Keratinocyte (primary cell): ENCODE results near the gene GC. TPM values are rescaled to one million over a fixed set of nuclear protein-coding genes. Genes with fewer than 3 reads are reported as not detected.

ENCODE experiments used
- DNase-seq: peaks from one replicate; pipeline ENCODE4 v3.0.0-alpha.2; 2011; ENCODE audit warnings: low read depth, missing footprints, low spot score
- FAIRE-seq: peaks from 2 replicates; lab custom pipeline; 2011; peaks lifted over from hg19 to GRCh38; lab: Jason Lieb, UNC
- H2AFZ ChIP-seq: 2 replicates; pipeline ENCODE4 v1.6.0; 2012; ENCODE audit warnings: low read length, control low read depth, inconsistent platforms; ENCODE audit not compliant: control insufficient read depth
- H3K27ac ChIP-seq: 2 replicates; pipeline ENCODE4 v1.5.1; 2011; ENCODE audit warnings: low read length; ENCODE audit not compliant: control insufficient read depth, insufficient read depth
- H3K27me3 ChIP-seq: 3 replicates; pipeline ENCODE4 v1.6.0; 2011; ENCODE audit warnings: low read length; ENCODE audit not compliant: control insufficient read depth, insufficient read depth; ENCODE audit errors: extremely low read depth
- H3K36me3 ChIP-seq, 2 experiments: 2 replicates in 1 of 2; 3 replicates in 1 of 2; pipeline ENCODE4 v1.5.1; 2011; ENCODE audit warnings: low read length in 2 of 2, mild to moderate bottlenecking in 1 of 2; ENCODE audit not compliant: control insufficient read depth in 2 of 2, insufficient read depth in 2 of 2; ENCODE audit errors: extremely low read depth in 1 of 2
- H3K4me1 ChIP-seq: 3 replicates; pipeline ENCODE4 v1.5.1; 2011; ENCODE audit warnings: low read length; ENCODE audit not compliant: control insufficient read depth, insufficient read depth; ENCODE audit errors: extremely low read depth
- H3K4me2 ChIP-seq: 3 replicates; pipeline ENCODE4 v1.6.0; 2011; ENCODE audit warnings: low read depth, low read length; ENCODE audit not compliant: control insufficient read depth, insufficient read depth; ENCODE audit errors: extremely low read depth
- H3K4me3 ChIP-seq, 3 experiments: fragments of 200-600 bp in 1 of 3; sonication (generic) in 1 of 3; 2 replicates in 2 of 3; 3 replicates in 1 of 3; pipeline ENCODE4 v1.5.1; 2011 to 2016; ENCODE audit warnings: low read length in 3 of 3, mild to moderate bottlenecking in 3 of 3, control low read depth in 2 of 3, inconsistent platforms in 1 of 3, low read depth in 1 of 3, mixed read lengths in 1 of 3, mixed run types in 1 of 3, moderate library complexity in 1 of 3; ENCODE audit not compliant: control insufficient read depth in 2 of 3, insufficient read depth in 2 of 3; ENCODE audit errors: extremely low read depth in 1 of 3
- H3K79me2 ChIP-seq: 2 replicates; pipeline ENCODE4 v1.6.0; 2012; ENCODE audit warnings: low read length; ENCODE audit not compliant: control insufficient read depth, insufficient read depth
- H3K9ac ChIP-seq: 3 replicates; pipeline ENCODE4 v1.6.0; 2011; ENCODE audit warnings: low read length; ENCODE audit not compliant: control insufficient read depth, insufficient read depth; ENCODE audit errors: extremely low read depth
- H3K9me1 ChIP-seq: 3 replicates; pipeline ENCODE4 v1.6.0; 2011; ENCODE audit warnings: low read length; ENCODE audit not compliant: control insufficient read depth, insufficient read depth; ENCODE audit errors: extremely low read depth
- H3K9me3 ChIP-seq: 2 replicates; pipeline ENCODE4 v1.5.1; 2012; ENCODE audit warnings: low read depth, low read length; ENCODE audit not compliant: control insufficient read depth
- H4K20me1 ChIP-seq: 3 replicates; pipeline ENCODE4 v1.6.0; 2011; ENCODE audit warnings: low read length; ENCODE audit not compliant: control insufficient read depth, insufficient read depth; ENCODE audit errors: extremely low read depth
- EZH2 ChIP-seq: IDR thresholded peaks from one replicate; pipeline ENCODE4 v1.6.1; 2012; ENCODE audit warnings: inconsistent platforms, mild to moderate bottlenecking, low read length, moderate library complexity
- dilution Hi-C: fragments of 300-500 bp; cut with MboI; formaldehyde crosslinking; loops from one replicate; pipeline ENCODE4 v1.7.0; 2020; ENCODE audit warnings: low sequenced_read_pairs; ENCODE audit not compliant: extremely low pct_ligation_motif_present
- polyA plus RNA-seq, 5 experiments: library from polyadenylated mRNA; depleted of rRNA in 3 of 5; stranded (reverse) in 3 of 5; stranded (forward) in 1 of 5; unstranded in 1 of 5; fragments of >200 nt; gene quantifications; 1 replicate in 1 of 5; 2 replicates in 3 of 5; 3 replicates in 1 of 5; pipeline versions ENCODE4 v1.2.1 to v1.2.3, GENCODE V29; 2011 to 2012; ENCODE audit warnings: missing spikeins in 2 of 5, low read depth in 1 of 5, low replicate concordance in 1 of 5
- TF ChIP-seq, protein P1 (sequence below), 3 experiments: IDR thresholded peaks in 1 of 3; conservative IDR thresholded peaks in 1 of 3; optimal IDR thresholded peaks in 1 of 3; 2 replicates in 2 of 3; 3 replicates in 1 of 3; pipeline versions ENCODE3 to v1.5.1; 2011; ENCODE audit warnings: low read length in 3 of 3, mild to moderate bottlenecking in 3 of 3, moderate library complexity in 2 of 3, control low read depth in 1 of 3, inconsistent platforms in 1 of 3; ENCODE audit not compliant: insufficient read depth in 2 of 3; ENCODE audit errors: extremely low read depth in 1 of 3

The GC gene
- polyA plus RNA-seq, 1 donor (not counting 4 experiments of a cell fraction or from before 2014, with no cell fraction given) = not detected

DNA sequence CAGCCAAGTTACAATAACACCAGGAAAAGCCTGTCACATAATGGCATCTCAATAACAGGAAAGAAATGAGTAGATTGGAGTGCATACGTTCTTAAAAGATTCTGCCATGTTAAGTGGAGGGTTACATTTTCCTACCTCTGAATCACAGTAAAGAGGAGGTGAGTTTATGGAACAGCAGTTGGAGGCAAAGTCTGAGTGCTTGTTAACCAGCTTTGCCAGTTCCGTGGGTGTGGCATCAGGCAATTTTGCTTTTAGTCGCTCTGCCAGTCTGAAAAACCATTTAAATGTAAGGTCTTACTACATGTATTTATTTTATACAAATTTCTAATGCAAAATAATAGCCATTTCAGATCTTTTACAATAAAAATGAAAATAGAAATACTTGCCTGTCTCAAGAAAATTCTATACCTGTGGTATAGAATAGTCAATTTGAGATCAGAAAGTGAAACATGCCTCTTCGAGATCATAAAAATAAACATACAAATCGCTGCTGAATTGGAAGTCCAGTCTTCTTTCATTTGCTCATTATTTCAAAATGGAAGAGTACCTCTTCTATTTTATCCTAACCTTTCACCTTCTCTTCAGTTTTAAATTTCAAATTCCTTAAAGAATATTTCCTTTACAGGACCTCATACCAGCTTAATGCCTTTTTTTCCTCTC is 31.4 kb downstream of the GC start:
- Histone ChIP-seq H3K4me3 (no peak overlapping the region), H3K9me3 (no peaks in the 10 kb centered on the region), H3K9ac (no peak overlapping the region), H3K27me3 (no peaks in the 10 kb centered on the region), H3K4me2 (no peak overlapping the region), H3K27ac (no peak overlapping the region), H3K79me2 (no peaks in the 10 kb centered on the region), H3K36me3 (no peaks in the 10 kb centered on the region), H2AFZ (no peak overlapping the region), H3K4me1 (no peaks in the 10 kb centered on the region), H4K20me1 (no peaks in the 10 kb centered on the region), H3K9me1 (no peaks in the 10 kb centered on the region)
- dilution Hi-C loops = no loop called here
- TF ChIP-seq, protein P1, sequence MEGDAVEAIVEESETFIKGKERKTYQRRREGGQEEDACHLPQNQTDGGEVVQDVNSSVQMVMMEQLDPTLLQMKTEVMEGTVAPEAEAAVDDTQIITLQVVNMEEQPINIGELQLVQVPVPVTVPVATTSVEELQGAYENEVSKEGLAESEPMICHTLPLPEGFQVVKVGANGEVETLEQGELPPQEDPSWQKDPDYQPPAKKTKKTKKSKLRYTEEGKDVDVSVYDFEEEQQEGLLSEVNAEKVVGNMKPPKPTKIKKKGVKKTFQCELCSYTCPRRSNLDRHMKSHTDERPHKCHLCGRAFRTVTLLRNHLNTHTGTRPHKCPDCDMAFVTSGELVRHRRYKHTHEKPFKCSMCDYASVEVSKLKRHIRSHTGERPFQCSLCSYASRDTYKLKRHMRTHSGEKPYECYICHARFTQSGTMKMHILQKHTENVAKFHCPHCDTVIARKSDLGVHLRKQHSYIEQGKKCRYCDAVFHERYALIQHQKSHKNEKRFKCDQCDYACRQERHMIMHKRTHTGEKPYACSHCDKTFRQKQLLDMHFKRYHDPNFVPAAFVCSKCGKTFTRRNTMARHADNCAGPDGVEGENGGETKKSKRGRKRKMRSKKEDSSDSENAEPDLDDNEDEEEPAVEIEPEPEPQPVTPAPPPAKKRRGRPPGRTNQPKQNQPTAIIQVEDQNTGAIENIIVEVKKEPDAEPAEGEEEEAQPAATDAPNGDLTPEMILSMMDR (optimal IDR thresholded peaks at IDR 0.05 in 1 of 3, IDR thresholded peaks at IDR 0.05 in 1 of 3, conservative IDR thresholded peaks at IDR 0.05 in 1 of 3; ENCODE audit: extremely low read depth in 1 of 3, insufficient read depth in 2 of 3, low read length in 3 of 3) = no peak
- no peak for TF ChIP-seq EZH2
- FAIRE-seq = no peak
- DNase-seq = no peak

DNA sequence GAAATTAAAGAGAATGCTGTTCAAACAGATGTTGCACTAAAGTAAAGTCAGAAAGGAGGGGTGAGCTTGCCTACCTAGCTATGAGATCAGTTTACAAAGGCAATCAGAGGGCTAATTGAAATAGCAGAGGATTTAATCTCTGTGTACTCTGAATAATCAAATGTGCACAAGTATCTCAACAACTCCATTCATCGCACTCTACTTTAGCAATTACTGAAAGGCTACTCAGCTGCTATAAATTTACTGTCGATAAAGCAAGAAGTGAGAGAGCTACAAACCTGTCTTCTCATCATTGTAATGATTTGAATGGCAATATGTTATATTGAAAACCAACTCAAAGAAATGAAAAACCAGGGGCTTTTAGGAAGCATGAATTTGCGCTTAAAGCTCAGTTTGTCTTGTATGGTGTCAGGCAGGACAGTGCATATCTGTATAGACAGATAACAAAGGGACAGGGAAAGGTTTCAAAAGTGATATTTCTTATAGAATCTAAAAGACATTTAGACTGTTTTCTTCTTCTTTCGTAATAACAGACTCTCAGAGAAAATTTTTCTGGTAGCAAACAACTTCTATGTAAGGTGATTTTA is 34.8 kb downstream of the GC start:
- DNase-seq = no peak
- no peak overlapping the region for H3K9ac ChIP-seq
- H3K9me3 ChIP-seq = no peaks in the 10 kb centered on the region
- H4K20me1 ChIP-seq = no peaks in the 10 kb centered on the region
- no peak for FAIRE-seq
- TF ChIP-seq EZH2 = no peak
- TF ChIP-seq, protein P1 (optimal IDR thresholded peaks at IDR 0.05 in 1 of 3, IDR thresholded peaks at IDR 0.05 in 1 of 3, conservative IDR thresholded peaks at IDR 0.05 in 1 of 3; ENCODE audit: extremely low read depth in 1 of 3, insufficient read depth in 2 of 3, low read length in 3 of 3) = no peak
- no peaks in the 10 kb centered on the region for H3K27me3 ChIP-seq
- no peaks in the 10 kb centered on the region for H3K36me3 ChIP-seq
- dilution Hi-C loops = no loop called here
- no peak overlapping the region for H2AFZ ChIP-seq
- no peaks in the 10 kb centered on the region for H3K79me2 ChIP-seq
- H3K27ac ChIP-seq = no peak overlapping the region
- H3K4me3 ChIP-seq = no peak overlapping the region
- no peaks in the 10 kb centered on the region for H3K4me1 ChIP-seq
- H3K9me1 ChIP-seq = no peaks in the 10 kb centered on the region
- H3K4me2 ChIP-seq = no peak overlapping the region
